Adrenal gland (tissue), 12 donors: ENCODE data around the gene ZXDC. TPM values are rescaled to one million over a fixed set of nuclear protein-coding genes. Genes with fewer than 3 reads are reported as not detected.

Source experiments
- DNase-seq, 7 donors: peaks; one replicate each; pipeline ENCODE4 v3.0.0-alpha.2; 2019 to 2020
- H3K27ac ChIP-seq, 5 donors: fragments of 200-600 bp; sonication (generic) in 4 of 5; 1 replicate in 3 of 5; 2 replicates in 2 of 5; pipeline versions ENCODE4 v1.5.1 to v1.8.0; 2016 to 2020; ENCODE audit warnings: mild to moderate bottlenecking in 1 of 5
- H3K27me3 ChIP-seq: fragments of 200-600 bp; 2 replicates; pipeline ENCODE4 v1.8.0; 2021
- H3K36me3 ChIP-seq, 2 donors: fragments of 200-600 bp; replicated peaks in 1 of 2; 1 replicate in 1 of 2; 2 replicates in 1 of 2; pipeline versions ENCODE4 v1.5.1 to v1.8.0; 2018 to 2022
- H3K4me1 ChIP-seq, 2 donors: fragments of 200-600 bp; replicated peaks in 1 of 2; 1 replicate in 1 of 2; 2 replicates in 1 of 2; pipeline versions ENCODE4 v1.5.1 to v1.8.0; 2018 to 2021
- H3K4me3 ChIP-seq, 4 donors: fragments of 200-600 bp; sonication (generic) in 3 of 4; one replicate each; pipeline ENCODE4 v1.5.1; 2016 to 2018
- H3K9me3 ChIP-seq, 3 donors: fragments of 200-600 bp; sonication (generic) in 1 of 3; replicated peaks in 1 of 3; 1 replicate in 2 of 3; 2 replicates in 1 of 3; pipeline versions ENCODE4 v1.5.1 to v1.8.0; 2016 to 2021
- CTCF ChIP-seq, 6 experiments: fragments of 450-650 bp in 4 of 6; fragments of 200-600 bp in 2 of 6; sonication (generic) in 1 of 6; IDR thresholded peaks; 1 replicate in 5 of 6; 2 replicates in 1 of 6; pipeline versions ENCODE4 v1.5.1 to v1.8.0; 2016 to 2021; ENCODE audit warnings: antibody characterized with exemption in 6 of 6, mild to moderate bottlenecking in 2 of 6, moderate library complexity in 1 of 6
- POLR2A ChIP-seq, 2 donors: fragments of 450-650 bp; IDR thresholded peaks; one replicate each; pipeline ENCODE4 v1.6.1; 2017; ENCODE audit warnings: antibody characterized with exemption in 2 of 2, mild to moderate bottlenecking in 2 of 2, moderate library complexity in 1 of 2
- WGBS, 4 donors: extraction: QIAGEN DNeasy Blood & Tissue Kit in 2 of 4; methylation state at CpG; one replicate each; pipeline versions ENCODE4 v1.1.5 to v1.1.7; 2013 to 2017; 5-methylcytosine and 5-hydroxymethylcytosine counted together
- intact Hi-C, 2 donors: fragments of 100-400 bp; cut with DNase I; formaldehyde crosslinking; loops; one replicate each; pipeline versions ENCODE4 v1.14.1 to v1.15.0; 2022 to 2023
- polyA plus RNA-seq, 3 donors: library from polyadenylated mRNA; stranded (reverse); fragments of 200-250 nt in 2 of 3; fragments of 350-450 nt in 1 of 3; fragmentation: Illumina TruSeq in 1 of 3; extraction: RNeasy Lipid Tissue Mini Kit (QIAGEN cat#74804) in 1 of 3; gene quantifications; one replicate each; pipeline ENCODE4 v1.2.3, GENCODE V29; 2013 to 2014
- total RNA-seq, 9 donors: library from RNA; depleted of rRNA in 4 of 9; stranded (reverse); fragments of >200 nt in 4 of 9; fragments of 120-200 nt in 1 of 9; fragmentation: NEBNext Ultra II Directional in 1 of 9; extraction: Animal tissue kit (Norgen Biotek cat#: 25700) in 1 of 9; gene quantifications; one replicate each; pipeline versions ENCODE4 v1.1.0 to v1.2.4, GENCODE V29; 2013 to 2023
- donor health status: healthy with polysubstance abuse.
- donor health status: Bipolar disorder and iron deficiency.
- donor health status: DM: yes; HTN: yes; CAD: no.
- donor health status: DM: no; HTN: no; CAD: no.
- donor health status: DM: no; HTN: no; CAD: no.
- donor health status: DM: yes; HTN: yes; CAD: no.

The ZXDC gene
- total and polyA plus RNA-seq, 12 donors = 16.4 to 45.2 (median 30.3) TPM

GRCh38 chr3:126422121-126422520, 53.6 kb downstream of the ZXDC start:
- Histone ChIP-seq H3K27ac (no peak overlapping the region), H3K4me3 (no peak overlapping the region), H3K36me3 (no peaks in the 10 kb centered on the region), H3K27me3 (peaks cover 4% of the 10 kb centered on the region), H3K9me3 (peaks cover 0 to 10% (median 0%) of the 10 kb centered on the region in 3 donors), H3K4me1 (no peaks in the 10 kb centered on the region)
- intact Hi-C loops = no loop called here
- DNase-seq = peak in 2 of 7 donors; percentile 17 to 43
- TF ChIP-seq POLR2A (IDR thresholded peaks at IDR 0.05) (no peak), CTCF (IDR thresholded peaks at IDR 0.05) (no peak)
- 82 to 96% (median 89%) methylated on average over 5 to 8 of the region's 8 CpGs for WGBS, 4 donors

- Histone ChIP-seq H3K9me3 (peaks cover 0 to 9% (median 0%) of the 10 kb centered on the region in 3 donors), H3K27ac (no peak overlapping the region), H3K4me3 (no peak overlapping the region), H3K4me1 (no peaks in the 10 kb centered on the region), H3K36me3 (no peaks in the 10 kb centered on the region), H3K27me3 (peaks cover 6% of the 10 kb centered on the region)
- 75 to 85% (median 80%) methylated on average over 6 to 10 of the region's 10 CpGs for WGBS, 4 donors
- intact Hi-C loops = no loop called here
- TF ChIP-seq CTCF (IDR thresholded peaks at IDR 0.05) (no peak), POLR2A (IDR thresholded peaks at IDR 0.05) (no peak)
- DNase-seq = peak in 2 of 7 donors; percentile 16 to 33
Observed at GRCh38 chr3:126421573-126422119, 54.0 kb downstream of the ZXDC start.

GRCh38 chr3:126419886-126420786, 55.6 kb downstream of the ZXDC start:
- H3K27ac ChIP-seq = no peak overlapping the region
- H3K4me1 ChIP-seq = no peaks in the 10 kb centered on the region
- intact Hi-C loops = no loop called here
- H3K4me3 ChIP-seq = no peak overlapping the region
- peak in 2 of 7 donors; percentile 12 to 46 for DNase-seq
- H3K36me3 ChIP-seq = no peaks in the 10 kb centered on the region
- no peaks in the 10 kb centered on the region for H3K9me3 ChIP-seq
- H3K27me3 ChIP-seq = peaks cover 20% of the 10 kb centered on the region
- 79 to 93% (median 87%) methylated on average over 18 to 22 of the region's 22 CpGs for WGBS, 4 donors
- TF ChIP-seq CTCF (IDR thresholded peaks at IDR 0.05) (no peak), POLR2A (IDR thresholded peaks at IDR 0.05) (no peak)

DNA sequence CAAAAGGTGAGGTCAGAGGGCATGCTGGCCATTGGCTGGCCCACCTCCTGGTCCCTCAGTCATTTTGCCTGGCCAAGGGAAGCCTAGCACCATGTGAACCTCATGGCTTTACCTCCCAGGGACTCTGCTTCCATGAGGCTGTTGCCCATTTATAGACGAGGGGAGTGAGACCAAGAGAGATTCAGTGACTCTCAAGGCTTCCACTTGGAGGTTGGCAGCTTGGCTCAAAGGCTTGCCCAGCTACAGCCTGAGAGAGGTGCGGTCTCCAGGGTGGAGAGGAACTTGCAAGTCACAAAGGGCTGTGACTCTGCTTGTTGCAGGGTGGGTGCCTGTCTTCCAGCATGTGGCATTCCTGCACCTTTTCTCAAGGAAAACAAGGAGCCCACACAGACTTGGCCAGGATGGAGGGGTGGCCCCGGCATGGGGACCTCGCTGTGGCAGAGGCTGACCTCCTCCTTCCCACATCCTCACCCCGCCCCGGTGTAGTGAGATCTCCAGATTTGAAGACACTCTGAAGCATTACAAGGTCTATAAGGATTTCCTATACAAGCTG, 56.5 kb downstream of the ZXDC start:
- DNase-seq = peak in 1 of 7 donors; percentile 28
- WGBS, 4 donors = 74 to 94% (median 78%) methylated on average over 4 to 6 of the region's 6 CpGs
- no peaks in the 10 kb centered on the region for H3K36me3 ChIP-seq
- no peaks in the 10 kb centered on the region for H3K4me1 ChIP-seq
- H3K9me3 ChIP-seq = no peaks in the 10 kb centered on the region
- no peak overlapping the region for H3K4me3 ChIP-seq
- no peak overlapping the region for H3K27ac ChIP-seq
- H3K27me3 ChIP-seq = peaks cover 20% of the 10 kb centered on the region
- intact Hi-C loops = no loop called here
- no peak for TF ChIP-seq CTCF (IDR thresholded peaks at IDR 0.05)
- no peak for TF ChIP-seq POLR2A (IDR thresholded peaks at IDR 0.05)
